DOHH2 (cell line): ENCODE data around the gene ASXL1.

ENCODE experiments used
- H3F3A ChIP-seq: fragments of 200-600 bp; sonication (generic), shearing (Covaris generic); 2 replicates; pipeline ENCODE4 v1.6.0; 2016; ENCODE audit warnings: antibody characterized with exemption, mild to moderate bottlenecking; ENCODE audit not compliant: control insufficient read depth, insufficient read depth
- H3K27ac ChIP-seq: fragments of 200-600 bp; sonication (generic); 2 replicates; pipeline ENCODE4 v1.5.1; 2014; ENCODE audit warnings: low read depth, mild to moderate bottlenecking, low read length, moderate library complexity
- H3K27me3 ChIP-seq: fragments of 200-600 bp; sonication (generic); 2 replicates; pipeline ENCODE4 v1.6.1; 2014; ENCODE audit warnings: mild to moderate bottlenecking, low read length, mixed read lengths; ENCODE audit not compliant: control insufficient read depth
- H3K36me3 ChIP-seq: fragments of 200-600 bp; sonication (generic); 2 replicates; pipeline ENCODE4 v1.6.1; 2014; ENCODE audit warnings: mild to moderate bottlenecking, low read length, moderate library complexity, mixed read lengths; ENCODE audit not compliant: control insufficient read depth
- H3K4me1 ChIP-seq: fragments of 200-600 bp; sonication (generic); 2 replicates; pipeline ENCODE4 v1.6.1; 2014; ENCODE audit warnings: mild to moderate bottlenecking, low read length, mixed read lengths; ENCODE audit not compliant: control insufficient read depth
- H3K4me2 ChIP-seq: fragments of 200-600 bp; sonication (generic); 2 replicates; pipeline ENCODE4 v1.6.0; 2014; ENCODE audit warnings: mild to moderate bottlenecking, low read length, moderate library complexity
- H3K4me3 ChIP-seq: fragments of 200-600 bp; sonication (generic); 2 replicates; pipeline ENCODE4 v1.5.1; 2014; ENCODE audit warnings: mild to moderate bottlenecking, low read length, mixed read lengths
- H3K79me2 ChIP-seq: fragments of 200-600 bp; sonication (generic); 2 replicates; pipeline ENCODE4 v1.6.1; 2014; ENCODE audit warnings: mild to moderate bottlenecking, low read length, mixed read lengths; ENCODE audit not compliant: control insufficient read depth
- H3K9me2 ChIP-seq: fragments of 200-600 bp; sonication (generic); replicated peaks from 2 replicates; pipeline ENCODE4 v1.6.1; 2014; ENCODE audit warnings: mild to moderate bottlenecking, low read length, mixed read lengths; ENCODE audit not compliant: control insufficient read depth
- H3K9me3 ChIP-seq: fragments of 200-600 bp; sonication (generic); 2 replicates; pipeline ENCODE4 v1.6.1; 2014; ENCODE audit warnings: antibody characterized with exemption, low read length, mixed read lengths; ENCODE audit not compliant: control insufficient read depth, insufficient read depth
- H4K20me1 ChIP-seq: fragments of 200-600 bp; sonication (generic); 2 replicates; pipeline ENCODE4 v1.6.0; 2014; ENCODE audit warnings: low read depth, mild to moderate bottlenecking, antibody characterized with exemption, low read length, moderate library complexity; ENCODE audit not compliant: control insufficient read depth, insufficient read depth
- EZH2phosphoT487 ChIP-seq: fragments of 200-600 bp; sonication (generic); IDR thresholded peaks from 2 replicates; pipeline ENCODE4 v1.6.1; 2017; ENCODE audit warnings: borderline replicate concordance, mild to moderate bottlenecking, antibody characterized with exemption, low read length, moderate library complexity, mixed read lengths
- TF ChIP-seq, protein P1 (sequence below): fragments of 200-600 bp; sonication (generic); IDR thresholded peaks from one replicate; pipeline ENCODE4 v1.5.1; 2014; ENCODE audit warnings: antibody characterized with exemption, mild to moderate bottlenecking, low read depth, low read length; ENCODE audit not compliant: poor library complexity, severe bottlenecking

ASXL1 gene

GRCh38 chr20:32386091-32386490, 28.0 kb downstream of the ASXL1 start:
- Histone ChIP-seq H3K27ac (no peak overlapping the region), H3K4me1 (peaks cover 6% of the 10 kb centered on the region; the same call in 1 of the 2 replicates), H3K9me2 (no peaks in the 10 kb centered on the region), H4K20me1 (peaks cover 4% of the 10 kb centered on the region; the same call in 1 of the 2 replicates), H3K4me3 (no peak overlapping the region), H3K9me3 (no peaks in the 10 kb centered on the region), H3F3A (peaks cover 4% of the 10 kb centered on the region), H3K27me3 (no peaks in the 10 kb centered on the region), H3K36me3 (peaks cover 48% of the 10 kb centered on the region), H3K4me2 (no peak overlapping the region), H3K79me2 (peaks cover 77% of the 10 kb centered on the region)
- TF ChIP-seq, protein P1, sequence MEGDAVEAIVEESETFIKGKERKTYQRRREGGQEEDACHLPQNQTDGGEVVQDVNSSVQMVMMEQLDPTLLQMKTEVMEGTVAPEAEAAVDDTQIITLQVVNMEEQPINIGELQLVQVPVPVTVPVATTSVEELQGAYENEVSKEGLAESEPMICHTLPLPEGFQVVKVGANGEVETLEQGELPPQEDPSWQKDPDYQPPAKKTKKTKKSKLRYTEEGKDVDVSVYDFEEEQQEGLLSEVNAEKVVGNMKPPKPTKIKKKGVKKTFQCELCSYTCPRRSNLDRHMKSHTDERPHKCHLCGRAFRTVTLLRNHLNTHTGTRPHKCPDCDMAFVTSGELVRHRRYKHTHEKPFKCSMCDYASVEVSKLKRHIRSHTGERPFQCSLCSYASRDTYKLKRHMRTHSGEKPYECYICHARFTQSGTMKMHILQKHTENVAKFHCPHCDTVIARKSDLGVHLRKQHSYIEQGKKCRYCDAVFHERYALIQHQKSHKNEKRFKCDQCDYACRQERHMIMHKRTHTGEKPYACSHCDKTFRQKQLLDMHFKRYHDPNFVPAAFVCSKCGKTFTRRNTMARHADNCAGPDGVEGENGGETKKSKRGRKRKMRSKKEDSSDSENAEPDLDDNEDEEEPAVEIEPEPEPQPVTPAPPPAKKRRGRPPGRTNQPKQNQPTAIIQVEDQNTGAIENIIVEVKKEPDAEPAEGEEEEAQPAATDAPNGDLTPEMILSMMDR, result no peak
- no peak for TF ChIP-seq EZH2phosphoT487

DNA sequence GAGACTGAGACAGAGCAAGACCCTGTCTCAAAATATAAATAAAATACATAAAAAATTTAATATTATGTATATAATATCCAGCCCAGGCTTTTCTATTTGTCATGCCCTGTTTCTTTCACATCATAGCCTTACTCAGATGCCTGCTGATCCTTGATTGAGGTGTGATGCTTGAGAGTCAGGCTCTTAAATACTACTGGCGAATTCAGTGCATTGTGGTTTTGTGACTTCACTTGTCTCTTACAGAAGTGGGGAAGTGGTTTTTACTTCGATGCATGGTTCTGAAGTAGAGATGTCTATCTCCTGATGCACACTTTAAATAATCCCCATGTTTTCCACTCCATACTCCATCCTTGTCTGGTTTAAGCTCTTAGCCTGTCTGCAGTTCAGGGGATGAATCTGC, 29.1 kb downstream of the ASXL1 start:
- no peaks in the 10 kb centered on the region for H3K9me2 ChIP-seq
- H3K79me2 ChIP-seq, result peaks cover 85% of the 10 kb centered on the region
- no peak overlapping the region for H3K27ac ChIP-seq
- H4K20me1 ChIP-seq, result peaks cover 4% of the 10 kb centered on the region; the same call in 1 of the 2 replicates
- H3K4me1 ChIP-seq, result peaks cover 8% of the 10 kb centered on the region; the same call in 1 of the 2 replicates
- peaks cover 4% of the 10 kb centered on the region for H3F3A ChIP-seq
- no peak overlapping the region for H3K4me3 ChIP-seq
- TF ChIP-seq, protein P1, result no peak
- no peak for TF ChIP-seq EZH2phosphoT487
- H3K27me3 ChIP-seq, result no peaks in the 10 kb centered on the region
- no peaks in the 10 kb centered on the region for H3K9me3 ChIP-seq
- H3K4me2 ChIP-seq, result no peak overlapping the region
- peaks cover 54% of the 10 kb centered on the region for H3K36me3 ChIP-seq

DNA sequence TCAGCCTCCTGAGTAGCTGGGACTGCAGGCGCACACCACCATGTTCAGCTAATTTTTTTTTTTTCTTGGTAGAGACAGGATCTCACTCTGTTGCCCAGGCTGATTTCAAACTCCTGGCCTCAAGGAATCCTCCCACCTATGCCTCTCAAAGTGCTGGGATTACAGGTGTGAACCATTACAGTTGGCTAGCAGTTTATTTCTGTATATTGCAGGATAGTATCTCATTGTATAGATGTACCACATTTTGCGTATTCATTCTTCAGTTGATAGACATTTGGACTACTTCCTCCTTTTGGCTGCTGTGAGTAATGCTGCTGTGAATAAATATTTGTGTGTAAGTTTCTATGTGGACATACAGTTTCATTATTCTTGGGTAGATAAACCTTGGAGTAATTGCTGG, 32.9 kb downstream of the ASXL1 start:
- Histone ChIP-seq H3K9me3 (no peaks in the 10 kb centered on the region), H3K36me3 (peaks cover 39% of the 10 kb centered on the region), H3K4me2 (no peak overlapping the region), H3K4me1 (peaks cover 8% of the 10 kb centered on the region; the same call in 1 of the 2 replicates), H4K20me1 (peaks cover 4% of the 10 kb centered on the region; the same call in 1 of the 2 replicates), H3K79me2 (peaks cover 89% of the 10 kb centered on the region), H3K27ac (no peak overlapping the region), H3F3A (no peaks in the 10 kb centered on the region; the same call in 1 of the 2 replicates), H3K4me3 (no peak overlapping the region), H3K27me3 (no peaks in the 10 kb centered on the region), H3K9me2 (no peaks in the 10 kb centered on the region)
- TF ChIP-seq EZH2phosphoT487, result no peak
- TF ChIP-seq, protein P1, result no peak

DNA sequence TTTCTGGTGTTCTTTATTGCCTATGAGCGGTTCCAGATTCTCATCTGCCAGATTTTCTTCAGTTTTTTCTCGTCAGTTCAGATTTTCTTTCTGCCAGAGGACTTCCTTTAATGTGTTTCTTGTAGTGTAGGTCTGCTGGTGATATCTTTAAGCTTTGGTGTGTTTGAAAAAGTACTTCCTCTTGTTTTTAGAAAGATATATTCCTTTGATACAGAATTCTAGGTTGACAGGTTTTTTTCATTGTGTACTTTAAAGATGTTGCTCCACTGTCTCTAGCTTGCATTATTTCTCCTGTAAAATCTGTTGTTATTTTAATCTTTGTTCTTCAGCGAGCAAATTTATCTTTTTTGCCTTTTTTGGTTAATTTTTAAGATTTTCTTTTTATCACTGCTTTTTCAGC, 36.9 kb downstream of the ASXL1 start:
- Histone ChIP-seq H3K27me3 (no peaks in the 10 kb centered on the region), H3K4me3 (no peak overlapping the region), H3K4me2 (no peak overlapping the region), H3F3A (no peaks in the 10 kb centered on the region; the same call in 1 of the 2 replicates), H4K20me1 (no peaks in the 10 kb centered on the region; the same call in 1 of the 2 replicates), H3K36me3 (peaks cover 28% of the 10 kb centered on the region), H3K79me2 (peaks cover 88% of the 10 kb centered on the region), H3K9me2 (no peaks in the 10 kb centered on the region), H3K9me3 (no peaks in the 10 kb centered on the region), H3K4me1 (peaks cover 8% of the 10 kb centered on the region; the same call in 1 of the 2 replicates), H3K27ac (no peak overlapping the region)
- TF ChIP-seq EZH2phosphoT487, result no peak
- TF ChIP-seq, protein P1, result no peak
